ENCODE data around the gene MMRN1.

MMRN1 gene

DNA sequence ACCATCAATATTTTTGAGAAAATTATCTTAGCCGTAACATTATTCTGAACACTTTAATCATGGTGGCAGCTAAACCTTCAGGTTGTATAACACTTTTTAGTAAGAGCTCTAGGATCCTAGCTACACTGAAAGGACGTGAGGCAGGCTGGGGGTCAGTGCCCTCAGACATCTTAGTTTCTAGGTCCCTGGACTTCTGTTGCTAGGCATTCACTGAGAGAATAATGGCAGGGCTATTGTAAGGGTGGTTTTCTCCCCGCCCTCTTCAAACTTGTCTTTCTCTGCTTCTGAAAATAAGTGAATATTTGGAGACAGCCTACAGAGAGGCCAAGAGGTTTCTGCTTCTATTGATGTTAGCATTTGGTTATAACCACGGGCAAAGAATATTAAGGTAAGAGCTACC is 15.4 kb upstream of the MMRN1 start:
- Histone ChIP-seq H3K4me3 (replicated peaks; ENCODE audit: low read depth, low read length) (no peak overlapping the region), H3K27me3 (replicated peaks; ENCODE audit: control insufficient read depth, insufficient read depth, low read length) (no peaks in the 10 kb centered on the region), H3K36me3 (ENCODE audit: control insufficient read depth, insufficient read depth, low read length) (no peaks in the 10 kb centered on the region)
- no peak for DNase-seq (ENCODE audit: extremely low read depth, insufficient read length)
- no peak for TF ChIP-seq CTCF (IDR thresholded peaks at IDR 0.05; ENCODE audit: insufficient read depth, low read length, poor library complexity, severe bottlenecking)

- TF ChIP-seq CTCF (IDR thresholded peaks at IDR 0.05; ENCODE audit: insufficient read depth, low read length, poor library complexity, severe bottlenecking): no peak
- Histone ChIP-seq H3K4me3 (replicated peaks; ENCODE audit: low read depth, low read length) (no peak overlapping the region), H3K36me3 (ENCODE audit: control insufficient read depth, insufficient read depth, low read length) (no peaks in the 10 kb centered on the region), H3K27me3 (replicated peaks; ENCODE audit: control insufficient read depth, insufficient read depth, low read length) (no peaks in the 10 kb centered on the region)
- no peak for DNase-seq (ENCODE audit: extremely low read depth, insufficient read length)
These were observed 5.4 kb upstream of the MMRN1 start for GRCh38 chr4:89889289-89889688.

- Histone ChIP-seq H3K36me3 (ENCODE audit: control insufficient read depth, insufficient read depth, low read length) (no peaks in the 10 kb centered on the region), H3K27me3 (replicated peaks; ENCODE audit: control insufficient read depth, insufficient read depth, low read length) (no peaks in the 10 kb centered on the region), H3K4me3 (replicated peaks; ENCODE audit: low read depth, low read length) (no peak overlapping the region)
- TF ChIP-seq CTCF (IDR thresholded peaks at IDR 0.05; ENCODE audit: insufficient read depth, low read length, poor library complexity, severe bottlenecking): no peak
- DNase-seq (ENCODE audit: extremely low read depth, insufficient read length): no peak
These were observed 3.2 kb downstream of the MMRN1 start for GRCh38 chr4:89897867-89898266.

GRCh38 chr4:89898304-89898716 is 3.7 kb downstream of the MMRN1 start:
- no peak for TF ChIP-seq CTCF (IDR thresholded peaks at IDR 0.05; ENCODE audit: insufficient read depth, low read length, poor library complexity, severe bottlenecking)
- no peak overlapping the region; the same call in 1 of the 2 replicates for H3K4me3 ChIP-seq (replicated peaks; ENCODE audit: low read depth, low read length)
- no peaks in the 10 kb centered on the region for H3K36me3 ChIP-seq (ENCODE audit: control insufficient read depth, insufficient read depth, low read length)
- DNase-seq (ENCODE audit: extremely low read depth, insufficient read length): no peak
- H3K27me3 ChIP-seq (replicated peaks; ENCODE audit: control insufficient read depth, insufficient read depth, low read length): no peaks in the 10 kb centered on the region

- Histone ChIP-seq H3K4me3 (replicated peaks; ENCODE audit: low read depth, low read length) (no peak overlapping the region), H3K36me3 (ENCODE audit: control insufficient read depth, insufficient read depth, low read length) (no peaks in the 10 kb centered on the region), H3K27me3 (replicated peaks; ENCODE audit: control insufficient read depth, insufficient read depth, low read length) (no peaks in the 10 kb centered on the region)
- no peak for DNase-seq (ENCODE audit: extremely low read depth, insufficient read length)
- TF ChIP-seq CTCF (IDR thresholded peaks at IDR 0.05; ENCODE audit: insufficient read depth, low read length, poor library complexity, severe bottlenecking): no peak
These were observed 4.5 kb downstream of the MMRN1 start for GRCh38 chr4:89899152-89899551.

- DNase-seq (ENCODE audit: extremely low read depth, insufficient read length): no peak
- Histone ChIP-seq H3K4me3 (replicated peaks; ENCODE audit: low read depth, low read length) (no peak overlapping the region), H3K27me3 (replicated peaks; ENCODE audit: control insufficient read depth, insufficient read depth, low read length) (no peaks in the 10 kb centered on the region), H3K36me3 (ENCODE audit: control insufficient read depth, insufficient read depth, low read length) (no peaks in the 10 kb centered on the region)
- no peak for TF ChIP-seq CTCF (IDR thresholded peaks at IDR 0.05; ENCODE audit: insufficient read depth, low read length, poor library complexity, severe bottlenecking)
These were observed 5.2 kb downstream of the MMRN1 start for GRCh38 chr4:89899854-89900253.
